GM12878 (cell line): ENCODE measurements around the gene MAST1. TPM values are rescaled to one million over a fixed set of nuclear protein-coding genes. Genes with fewer than 3 reads are reported as not detected.
A peak's percentile ranks its signal among the peaks of the same experiment; 100 is the strongest.

Experiments used
- BCL3 ChIP-seq: IDR thresholded peaks from 2 replicates; pipeline ENCODE4 v1.6.1; 2011; ENCODE audit warnings: borderline replicate concordance, low read depth, mild to moderate bottlenecking, moderate library complexity, low read length; ENCODE audit not compliant: insufficient read depth, poor library complexity, severe bottlenecking
- CEBPZ ChIP-seq: fragments of 150-350 bp; IDR thresholded peaks from 2 replicates; pipeline ENCODE4 v1.6.1; 2016; ENCODE audit warnings: low read depth, low read length
- E4F1 ChIP-seq: fragments of 450-650 bp; IDR thresholded peaks from 2 replicates; pipeline ENCODE4 v1.6.1; 2018; ENCODE audit warnings: borderline replicate concordance, mild to moderate bottlenecking; ENCODE audit not compliant: partially characterized antibody
- HSF1 ChIP-seq: fragments of 150-350 bp; IDR thresholded peaks from 2 replicates; pipeline ENCODE4 v1.6.1; 2014; ENCODE audit warnings: mild to moderate bottlenecking, low read depth, low read length
- IKZF2 ChIP-seq, 2 experiments: fragments of 450-650 bp; IDR thresholded peaks; 2 replicates each; pipeline ENCODE4 v1.6.1; 2017; ENCODE audit warnings: mild to moderate bottlenecking in 2 of 2, moderate library complexity in 2 of 2
- KLF5 ChIP-seq: fragments of 450-650 bp; IDR thresholded peaks from 2 replicates; pipeline ENCODE4 v1.6.1; 2014; ENCODE audit warnings: mild to moderate bottlenecking; ENCODE audit not compliant: partially characterized antibody
- NBN ChIP-seq: fragments of 450-650 bp; IDR thresholded peaks from 2 replicates; pipeline ENCODE4 v1.6.1; 2016
- PKNOX1 ChIP-seq: fragments of 450-650 bp; IDR thresholded peaks from 2 replicates; pipeline ENCODE4 v1.6.1; 2016; ENCODE audit warnings: mild to moderate bottlenecking
- RAD51 ChIP-seq: fragments of 450-650 bp; IDR thresholded peaks from 2 replicates; pipeline ENCODE4 v1.6.1; 2016; ENCODE audit warnings: moderate library complexity, mild to moderate bottlenecking, inconsistent platforms
- SIX5 ChIP-seq: IDR thresholded peaks from 2 replicates; pipeline ENCODE4 v1.6.1; 2011; ENCODE audit warnings: mild to moderate bottlenecking, low read depth, low read length, moderate library complexity; ENCODE audit not compliant: severe bottlenecking
- SREBF2 ChIP-seq: IDR thresholded peaks from 2 replicates; pipeline ENCODE4 v1.6.1; 2012; ENCODE audit warnings: mild to moderate bottlenecking, low read length
- TCF12 ChIP-seq: IDR thresholded peaks from 2 replicates; pipeline ENCODE4 v1.6.1; 2011; ENCODE audit warnings: low read depth, mild to moderate bottlenecking, low read length
- ZBTB33 ChIP-seq: fragments of 450-650 bp; IDR thresholded peaks from 2 replicates; pipeline ENCODE4 v1.6.1; 2017; ENCODE audit warnings: mild to moderate bottlenecking
- ZNF24 ChIP-seq: fragments of 450-650 bp; IDR thresholded peaks from 2 replicates; pipeline ENCODE4 v1.6.1; 2017; ENCODE audit warnings: antibody characterized with exemption, mild to moderate bottlenecking
- ZNF384 ChIP-seq: IDR thresholded peaks from 2 replicates; pipeline ENCODE4 v1.6.1; 2012; ENCODE audit warnings: low read depth, mild to moderate bottlenecking, low read length, improper control_type of control experiment, borderline replicate concordance
- polyA plus RNA-seq, 11 experiments: library from polyadenylated mRNA; depleted of rRNA in 4 of 11; unstranded in 6 of 11; stranded (reverse) in 5 of 11; fragments of >200 nt; fragmentation: Nextera tagmentation in 4 of 11; fragmentation: Illumina TruSeq in 1 of 11; extraction: Ambion mirVana in 4 of 11; extraction: Trizol in 1 of 11; gene quantifications; 1 replicate in 1 of 11; 2 replicates in 10 of 11; pipeline versions ENCODE4 v1.2.1 to v1.2.3, GENCODE V29; 2011 to 2016; ENCODE audit warnings: inconsistent platforms in 2 of 11, missing spikeins in 2 of 11, low read depth in 1 of 11
- total RNA-seq, 4 experiments: library from RNA; depleted of rRNA in 3 of 4; stranded (reverse); fragments of >200 nt in 3 of 4; fragmentation: Illumina TruSeq in 1 of 4; extraction: Trizol in 1 of 4; gene quantifications; 2 replicates each; pipeline versions ENCODE4 v1.2.1 to v1.2.3, GENCODE V29; 2013 to 2021

MAST1 gene
- total and polyA plus RNA-seq, 10 of the 15 experiments (the other 5 are each of a cell fraction or from before 2014, with no cell fraction given) = 0.08 to 0.79 (median 0.44) TPM; not detected in 1

- TF ChIP-seq E4F1 (peak; percentile 71), IKZF2 (IDR thresholded peaks at IDR 0.05) (peak; percentile 48 to 61), CEBPZ (no peak), ZBTB33 (no peak), TCF12 (peak; percentile 95; the same call in 1 of the 2 replicates), KLF5 (peak; percentile 97), RAD51 (no peak), HSF1 (no peak), ZNF384 (peak; percentile 22; the same call in 1 of the 2 replicates), BCL3 (peak; percentile 80), PKNOX1 (peak; percentile 86; the same call in 1 of the 2 replicates), ZNF24 (peak; percentile 59; the same call in 1 of the 2 replicates), NBN (peak; percentile 93), SIX5 (no peak), SREBF2 (no peak)
Measured at GRCh38 chr19:12791345-12792050, 46.8 kb upstream of the MAST1 start, which contains the start of gene JUNB (continued).
